Smooth muscle cell (in vitro differentiated cells): ENCODE data around the gene SDK2. TPM values are rescaled to one million over a fixed set of nuclear protein-coding genes. Genes with fewer than 3 reads are reported as not detected.
A peak's percentile ranks its signal among the peaks of the same experiment; 100 is the strongest.

Experiments
- DNase-seq: peaks from one replicate; lab custom pipeline; 2025; ENCODE audit not compliant: unreplicated experiment; lab: John Stamatoyannopoulos, UW
- H2AFZ ChIP-seq: fragments of 200-600 bp; sonication (generic); 2 replicates; pipeline ENCODE4 v1.6.0; 2016; ENCODE audit warnings: antibody characterized with exemption, low read depth, mild to moderate bottlenecking
- H3F3A ChIP-seq: fragments of 200-600 bp; sonication (generic); 2 replicates; pipeline ENCODE4 v1.6.0; 2017; ENCODE audit warnings: antibody characterized with exemption, low read depth
- H3K27ac ChIP-seq: fragments of 200-600 bp; sonication (generic); 2 replicates; pipeline ENCODE4 v1.5.1; 2016; ENCODE audit warnings: low read depth, mild to moderate bottlenecking
- H3K27me3 ChIP-seq: fragments of 200-600 bp; sonication (generic); 2 replicates; pipeline ENCODE4 v1.6.1; 2016; ENCODE audit warnings: low read depth, mild to moderate bottlenecking
- H3K36me3 ChIP-seq: fragments of 200-600 bp; sonication (generic); 2 replicates; pipeline ENCODE4 v1.5.1; 2016; ENCODE audit warnings: low read depth
- H3K4me1 ChIP-seq: fragments of 200-600 bp; sonication (generic); 2 replicates; pipeline ENCODE4 v1.5.1; 2016; ENCODE audit warnings: low read depth
- H3K4me2 ChIP-seq: fragments of 200-600 bp; sonication (generic); 2 replicates; pipeline ENCODE4 v1.6.0; 2016; ENCODE audit warnings: mild to moderate bottlenecking
- H3K4me3 ChIP-seq: fragments of 200-600 bp; sonication (generic); 2 replicates; pipeline ENCODE4 v1.5.1; 2016; ENCODE audit warnings: mild to moderate bottlenecking
- H3K79me2 ChIP-seq: fragments of 200-600 bp; sonication (generic); 2 replicates; pipeline ENCODE4 v1.6.0; 2016; ENCODE audit warnings: low read depth, mild to moderate bottlenecking
- H3K9ac ChIP-seq: fragments of 200-600 bp; sonication (generic); 2 replicates; pipeline ENCODE4 v1.6.0; 2016; ENCODE audit warnings: low read depth
- H3K9me3 ChIP-seq: fragments of 200-600 bp; sonication (generic); replicated peaks from 2 replicates; pipeline ENCODE4 v1.5.1; 2016; ENCODE audit warnings: low read depth
- H4K20me1 ChIP-seq: fragments of 200-600 bp; sonication (generic); 2 replicates; pipeline ENCODE4 v1.6.0; 2016; ENCODE audit warnings: low read depth
- CTCF ChIP-seq: fragments of 200-600 bp; sonication (generic); IDR thresholded peaks from 2 replicates; pipeline ENCODE4 v1.5.1; 2017; ENCODE audit warnings: borderline replicate concordance, mild to moderate bottlenecking, antibody characterized with exemption; ENCODE audit not compliant: insufficient read depth, poor library complexity, severe bottlenecking
- WGBS: methylation state at CpG from one replicate; pipeline ENCODE4 v1.1.7; 2016; ENCODE audit warnings: low lambda C conversion rate; 5-methylcytosine and 5-hydroxymethylcytosine counted together
- polyA plus RNA-seq: library from polyadenylated mRNA; unstranded; fragments of >200 nt; fragmentation: Nextera tagmentation; extraction: Ambion mirVana; gene quantifications from 2 replicates; pipeline ENCODE4 v1.2.1, GENCODE V29; 2016
- total RNA-seq: library from RNA; depleted of rRNA; stranded (reverse); fragments of >200 nt; gene quantifications from 2 replicates; pipeline ENCODE4 v1.2.3, GENCODE V29; 2014

SDK2 gene
- total and polyA plus RNA-seq, 2 experiments from 2014 or later: 4.6 to 6.5 TPM

DNA sequence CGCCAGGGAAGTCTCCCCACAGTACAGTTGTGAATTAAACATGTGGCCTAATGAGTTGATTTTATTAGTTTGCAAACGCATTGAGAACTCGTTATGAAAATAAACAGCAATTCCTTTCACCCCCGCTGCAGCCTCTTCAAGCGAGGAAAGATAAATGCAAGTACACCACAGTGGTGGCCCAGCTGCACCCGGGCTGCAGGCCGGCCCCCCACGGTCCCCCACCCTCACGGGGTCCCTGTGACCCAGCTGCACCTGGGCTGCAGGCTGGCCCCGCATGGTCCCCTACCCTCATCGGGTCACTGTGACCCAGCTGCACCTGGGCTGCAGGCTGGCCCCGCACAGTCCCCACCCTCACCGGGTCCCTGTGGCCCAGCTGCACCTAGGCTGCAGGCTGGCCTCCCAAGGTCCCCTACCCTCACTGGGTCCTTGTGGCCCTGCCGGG is 32.2 kb downstream of the SDK2 start:
- peaks cover 65% of the 10 kb centered on the region for H3K4me1 ChIP-seq
- H3K27ac ChIP-seq: no peak overlapping the region
- peaks cover 3% of the 10 kb centered on the region for H3K79me2 ChIP-seq
- TF ChIP-seq CTCF: no peak
- H3K9ac ChIP-seq: no peak overlapping the region
- H3K27me3 ChIP-seq: no peaks in the 10 kb centered on the region
- no peak for DNase-seq
- no peak overlapping the region for H2AFZ ChIP-seq
- no peaks in the 10 kb centered on the region for H4K20me1 ChIP-seq
- H3K4me2 ChIP-seq: no peak overlapping the region
- peaks cover 11% of the 10 kb centered on the region for H3F3A ChIP-seq
- H3K9me3 ChIP-seq: no peaks in the 10 kb centered on the region
- WGBS: 83% methylated on average over 14 of the region's 14 CpGs
- no peaks in the 10 kb centered on the region for H3K36me3 ChIP-seq
- H3K4me3 ChIP-seq: no peak overlapping the region

DNA sequence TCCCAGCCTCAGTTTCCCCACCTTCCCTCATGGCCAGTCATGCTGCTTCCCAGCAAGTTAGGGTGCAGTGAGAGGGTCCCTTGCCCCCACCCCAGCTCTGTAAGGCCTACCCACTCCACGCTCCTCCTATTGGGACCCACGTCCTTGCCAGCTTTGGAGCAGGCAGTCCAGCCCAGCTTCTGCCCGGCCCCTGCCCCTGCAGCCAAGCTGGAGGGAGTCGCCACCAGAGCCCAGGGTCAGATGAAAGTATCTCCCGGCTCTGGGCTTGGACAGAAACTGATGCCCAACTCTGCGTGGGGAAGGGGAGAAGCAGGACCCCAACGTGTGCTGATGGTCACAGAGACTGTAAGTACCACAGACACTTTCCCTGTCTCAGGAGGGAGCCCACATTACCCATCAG is 32.6 kb downstream of the SDK2 start:
- no peak overlapping the region for H3K4me2 ChIP-seq
- H3F3A ChIP-seq: peaks cover 11% of the 10 kb centered on the region
- H4K20me1 ChIP-seq: no peaks in the 10 kb centered on the region
- no peaks in the 10 kb centered on the region for H3K9me3 ChIP-seq
- H2AFZ ChIP-seq: no peak overlapping the region
- no peak overlapping the region for H3K4me3 ChIP-seq
- no peak for DNase-seq
- no peak overlapping the region for H3K27ac ChIP-seq
- 92% methylated on average over 7 of the region's 7 CpGs for WGBS
- H3K27me3 ChIP-seq: no peaks in the 10 kb centered on the region
- H3K4me1 ChIP-seq: peaks cover 61% of the 10 kb centered on the region
- H3K79me2 ChIP-seq: peaks cover 3% of the 10 kb centered on the region
- no peaks in the 10 kb centered on the region for H3K36me3 ChIP-seq
- H3K9ac ChIP-seq: no peak overlapping the region
- no peak for TF ChIP-seq CTCF

- Histone ChIP-seq H4K20me1 (no peaks in the 10 kb centered on the region), H2AFZ (no peak overlapping the region), H3K4me1 (peaks cover 50% of the 10 kb centered on the region), H3K9ac (no peak overlapping the region), H3K9me3 (no peaks in the 10 kb centered on the region), H3F3A (peaks cover 3% of the 10 kb centered on the region), H3K27ac (peak overlapping the region; percentile 28), H3K4me2 (peak overlapping the region; percentile 34), H3K4me3 (no peak overlapping the region), H3K27me3 (no peaks in the 10 kb centered on the region), H3K36me3 (no peaks in the 10 kb centered on the region), H3K79me2 (peaks cover 3% of the 10 kb centered on the region)
- DNase-seq: no peak
- TF ChIP-seq CTCF: no peak
- 35% methylated on average over 7 of the region's 7 CpGs for WGBS
Measured at GRCh38 chr17:73610331-73610911, 33.8 kb downstream of the SDK2 start.

- Histone ChIP-seq H3K4me2 (peak overlapping the region; percentile 15), H3K36me3 (no peaks in the 10 kb centered on the region), H3K9me3 (no peaks in the 10 kb centered on the region), H3K4me3 (no peak overlapping the region), H3K27ac (no peak overlapping the region), H3K79me2 (peaks cover 3% of the 10 kb centered on the region), H4K20me1 (no peaks in the 10 kb centered on the region), H3K9ac (no peak overlapping the region), H3K27me3 (no peaks in the 10 kb centered on the region), H3K4me1 (peaks cover 43% of the 10 kb centered on the region), H2AFZ (no peak overlapping the region), H3F3A (no peaks in the 10 kb centered on the region)
- no peak for DNase-seq
- WGBS: 83% methylated on average over 7 of the region's 7 CpGs
- TF ChIP-seq CTCF: no peak
Measured at GRCh38 chr17:73609758-73610157, 34.5 kb downstream of the SDK2 start.
